ENCODE measurements around the gene KRTCAP3. TPM values are rescaled to one million over a fixed set of nuclear protein-coding genes. Genes with fewer than 3 reads are reported as not detected.

Gene KRTCAP3
- total and polyA plus RNA-seq, 9 of the 15 experiments (the other 6 are each of a cell fraction or from before 2014, with no cell fraction given): 0.24 to 1.4 (median 0.73) TPM

DNA sequence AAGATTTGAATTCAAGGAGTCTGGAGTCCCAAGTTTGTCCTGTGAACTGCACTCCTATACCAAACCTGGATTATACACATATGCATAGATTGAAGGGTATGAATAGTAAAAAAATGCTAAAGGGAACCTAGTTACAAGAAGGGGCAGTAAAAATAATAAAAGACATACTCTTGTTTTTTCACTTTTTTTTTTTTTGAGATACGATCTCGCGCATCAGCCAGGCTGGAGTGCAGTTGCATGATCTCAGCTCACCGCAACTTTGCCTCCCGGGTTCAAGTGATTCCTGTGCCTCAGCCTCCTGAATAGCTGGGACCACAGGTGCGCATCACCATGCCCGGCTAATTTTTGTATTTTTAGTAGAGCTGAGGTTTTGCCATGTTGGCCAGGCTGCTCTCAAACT, 22.3 kb downstream of the KRTCAP3 start:
- DNase-seq (ENCODE audit: extremely low read depth in 1 of 4, low spot score in 3 of 4) (no peak), ATAC-seq (no peak), FAIRE-seq (no peak)
- Histone ChIP-seq H3K4me1 (replicated peaks in 1 of 2; ENCODE audit: control insufficient read depth in 2 of 2, insufficient read depth in 2 of 2, low read length in 2 of 2) (peaks cover 6 to 8% of the 10 kb centered on the region in 2 experiments; a peak in 4 of 5 replicates), H3K36me3 (ENCODE audit: control insufficient read depth, insufficient read depth, low read length) (no peaks in the 10 kb centered on the region; the same call in 2 of the 3 replicates), H3K9ac (ENCODE audit: insufficient read depth in 1 of 2, low read depth in 2 of 2, low read length in 2 of 2) (no peak overlapping the region), H3K9me1 (ENCODE audit: control insufficient read depth, insufficient read depth, low read length) (no peaks in the 10 kb centered on the region), H3K27me3 (ENCODE audit: control insufficient read depth in 2 of 2, insufficient read depth in 2 of 2, low read length in 2 of 2) (no peaks in the 10 kb centered on the region), H4K20me1 (replicated peaks; ENCODE audit: control insufficient read depth, insufficient read depth, low read length) (no peaks in the 10 kb centered on the region), H3K4me3 (no peak overlapping the region), H3K9me3 (replicated peaks; ENCODE audit: control insufficient read depth, insufficient read depth, low read depth, low read length) (no peaks in the 10 kb centered on the region), H2AFZ (ENCODE audit: low read depth, low read length) (no peak overlapping the region), H3K79me2 (ENCODE audit: control insufficient read depth, insufficient read depth, low read length) (no peaks in the 10 kb centered on the region), H3K4me2 (ENCODE audit: insufficient read depth, low read length) (no peak overlapping the region), H3K27ac (ENCODE audit: extremely low read depth, low read depth, low read length) (no peak overlapping the region)
- POLR2A ChIA-PET: interaction anchor here (0.9 to 1.6 kb wide), 2 partner anchors 12 to 16 kb away, joined by 3 to 4 read pairs; no protein-coding TSS in a partner anchor
- no TSS peak for BruUV-seq (replicated peaks)
- WGBS (ENCODE audit: insufficient coverage, low coverage, missing lambda C conversion rate): 83% methylated on average over 7 of the region's 7 CpGs
- intact Hi-C loops (cut with micrococcal nuclease): no loop called here
- CTCF ChIA-PET (ENCODE audit: low intra/inter-chr PET ratio): no interaction called here
- TF ChIP-seq ZNF766 (CRISPR knock-in tag; conservative IDR thresholded peaks at IDR 0.05) (no peak), GABPB2 (CRISPR knock-in tag; conservative IDR thresholded peaks at IDR 0.05) (no peak)
- TF ChIP-seq, protein P1, sequence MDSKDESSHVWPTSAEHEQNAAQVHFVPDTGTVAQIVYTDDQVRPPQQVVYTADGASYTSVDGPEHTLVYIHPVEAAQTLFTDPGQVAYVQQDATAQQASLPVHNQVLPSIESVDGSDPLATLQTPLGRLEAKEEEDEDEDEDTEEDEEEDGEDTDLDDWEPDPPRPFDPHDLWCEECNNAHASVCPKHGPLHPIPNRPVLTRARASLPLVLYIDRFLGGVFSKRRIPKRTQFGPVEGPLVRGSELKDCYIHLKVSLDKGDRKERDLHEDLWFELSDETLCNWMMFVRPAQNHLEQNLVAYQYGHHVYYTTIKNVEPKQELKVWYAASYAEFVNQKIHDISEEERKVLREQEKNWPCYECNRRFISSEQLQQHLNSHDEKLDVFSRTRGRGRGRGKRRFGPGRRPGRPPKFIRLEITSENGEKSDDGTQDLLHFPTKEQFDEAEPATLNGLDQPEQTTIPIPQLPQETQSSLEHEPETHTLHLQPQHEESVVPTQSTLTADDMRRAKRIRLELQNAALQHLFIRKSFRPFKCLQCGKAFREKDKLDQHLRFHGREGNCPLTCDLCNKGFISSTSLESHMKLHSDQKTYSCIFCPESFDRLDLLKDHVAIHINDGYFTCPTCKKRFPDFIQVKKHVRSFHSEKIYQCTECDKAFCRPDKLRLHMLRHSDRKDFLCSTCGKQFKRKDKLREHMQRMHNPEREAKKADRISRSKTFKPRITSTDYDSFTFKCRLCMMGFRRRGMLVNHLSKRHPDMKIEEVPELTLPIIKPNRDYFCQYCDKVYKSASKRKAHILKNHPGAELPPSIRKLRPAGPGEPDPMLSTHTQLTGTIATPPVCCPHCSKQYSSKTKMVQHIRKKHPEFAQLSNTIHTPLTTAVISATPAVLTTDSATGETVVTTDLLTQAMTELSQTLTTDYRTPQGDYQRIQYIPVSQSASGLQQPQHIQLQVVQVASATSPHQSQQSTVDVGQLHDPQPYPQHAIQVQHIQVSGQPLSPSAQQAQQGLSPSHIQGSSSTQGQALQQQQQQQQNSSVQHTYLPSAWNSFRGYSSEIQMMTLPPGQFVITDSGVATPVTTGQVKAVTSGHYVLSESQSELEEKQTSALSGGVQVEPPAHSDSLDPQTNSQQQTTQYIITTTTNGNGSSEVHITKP (IDR thresholded peaks at IDR 0.05; ENCODE audit: partially characterized antibody): no peak
- TF ChIP-seq, protein P2, sequence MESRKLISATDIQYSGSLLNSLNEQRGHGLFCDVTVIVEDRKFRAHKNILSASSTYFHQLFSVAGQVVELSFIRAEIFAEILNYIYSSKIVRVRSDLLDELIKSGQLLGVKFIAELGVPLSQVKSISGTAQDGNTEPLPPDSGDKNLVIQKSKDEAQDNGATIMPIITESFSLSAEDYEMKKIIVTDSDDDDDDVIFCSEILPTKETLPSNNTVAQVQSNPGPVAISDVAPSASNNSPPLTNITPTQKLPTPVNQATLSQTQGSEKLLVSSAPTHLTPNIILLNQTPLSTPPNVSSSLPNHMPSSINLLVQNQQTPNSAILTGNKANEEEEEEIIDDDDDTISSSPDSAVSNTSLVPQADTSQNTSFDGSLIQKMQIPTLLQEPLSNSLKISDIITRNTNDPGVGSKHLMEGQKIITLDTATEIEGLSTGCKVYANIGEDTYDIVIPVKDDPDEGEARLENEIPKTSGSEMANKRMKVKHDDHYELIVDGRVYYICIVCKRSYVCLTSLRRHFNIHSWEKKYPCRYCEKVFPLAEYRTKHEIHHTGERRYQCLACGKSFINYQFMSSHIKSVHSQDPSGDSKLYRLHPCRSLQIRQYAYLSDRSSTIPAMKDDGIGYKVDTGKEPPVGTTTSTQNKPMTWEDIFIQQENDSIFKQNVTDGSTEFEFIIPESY (CRISPR knock-in tag; IDR thresholded peaks at IDR 0.05): peak; percentile 92
- in situ Hi-C loops (cut with MboI): no loop called here
